C4-2B (cell line): Measurements from ENCODE around the gene ARHGAP10.

ENCODE experiments used
- H3K27ac ChIP-seq: fragments of 450-650 bp; 2 replicates; pipeline ENCODE4 v1.5.1; 2017
- ZFX ChIP-seq: fragments of 450-650 bp; IDR thresholded peaks from 2 replicates; pipeline ENCODE4 v1.6.1; 2017
- TF ChIP-seq, protein P1 (sequence below): fragments of 450-650 bp; conservative IDR thresholded peaks from 2 replicates; pipeline ENCODE4 v1.5.1; 2017; ENCODE audit warnings: mild to moderate bottlenecking

ARHGAP10 gene

DNA sequence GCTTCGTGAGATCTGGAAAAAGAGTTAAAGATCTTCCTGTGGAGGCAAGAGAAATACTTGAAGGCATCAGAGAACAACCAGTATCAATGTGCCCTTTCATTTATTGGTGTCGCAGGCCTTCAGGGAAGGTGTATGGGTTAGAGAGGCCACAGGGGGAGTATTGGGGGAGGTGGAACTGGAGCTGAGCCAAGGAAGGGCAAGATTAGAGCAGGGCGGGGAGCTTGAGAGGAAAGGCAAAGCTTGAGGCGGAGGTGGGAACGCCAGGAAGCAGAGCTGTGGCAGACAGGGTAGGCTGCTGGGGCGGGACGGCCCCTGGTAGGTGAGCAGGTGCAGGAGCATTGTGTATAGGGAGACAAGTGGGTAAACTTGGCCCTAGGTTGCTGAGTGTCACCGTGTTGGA is 329.9 kb downstream of the ARHGAP10 start:
- no peak overlapping the region for H3K27ac ChIP-seq
- no peak for TF ChIP-seq ZFX
- TF ChIP-seq, protein P1, sequence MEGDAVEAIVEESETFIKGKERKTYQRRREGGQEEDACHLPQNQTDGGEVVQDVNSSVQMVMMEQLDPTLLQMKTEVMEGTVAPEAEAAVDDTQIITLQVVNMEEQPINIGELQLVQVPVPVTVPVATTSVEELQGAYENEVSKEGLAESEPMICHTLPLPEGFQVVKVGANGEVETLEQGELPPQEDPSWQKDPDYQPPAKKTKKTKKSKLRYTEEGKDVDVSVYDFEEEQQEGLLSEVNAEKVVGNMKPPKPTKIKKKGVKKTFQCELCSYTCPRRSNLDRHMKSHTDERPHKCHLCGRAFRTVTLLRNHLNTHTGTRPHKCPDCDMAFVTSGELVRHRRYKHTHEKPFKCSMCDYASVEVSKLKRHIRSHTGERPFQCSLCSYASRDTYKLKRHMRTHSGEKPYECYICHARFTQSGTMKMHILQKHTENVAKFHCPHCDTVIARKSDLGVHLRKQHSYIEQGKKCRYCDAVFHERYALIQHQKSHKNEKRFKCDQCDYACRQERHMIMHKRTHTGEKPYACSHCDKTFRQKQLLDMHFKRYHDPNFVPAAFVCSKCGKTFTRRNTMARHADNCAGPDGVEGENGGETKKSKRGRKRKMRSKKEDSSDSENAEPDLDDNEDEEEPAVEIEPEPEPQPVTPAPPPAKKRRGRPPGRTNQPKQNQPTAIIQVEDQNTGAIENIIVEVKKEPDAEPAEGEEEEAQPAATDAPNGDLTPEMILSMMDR, result no peak

GRCh38 chr4:148062301-148062950 is 330.5 kb downstream of the ARHGAP10 start:
- no peak for TF ChIP-seq ZFX
- TF ChIP-seq, protein P1, result no peak
- H3K27ac ChIP-seq, result no peak overlapping the region

DNA sequence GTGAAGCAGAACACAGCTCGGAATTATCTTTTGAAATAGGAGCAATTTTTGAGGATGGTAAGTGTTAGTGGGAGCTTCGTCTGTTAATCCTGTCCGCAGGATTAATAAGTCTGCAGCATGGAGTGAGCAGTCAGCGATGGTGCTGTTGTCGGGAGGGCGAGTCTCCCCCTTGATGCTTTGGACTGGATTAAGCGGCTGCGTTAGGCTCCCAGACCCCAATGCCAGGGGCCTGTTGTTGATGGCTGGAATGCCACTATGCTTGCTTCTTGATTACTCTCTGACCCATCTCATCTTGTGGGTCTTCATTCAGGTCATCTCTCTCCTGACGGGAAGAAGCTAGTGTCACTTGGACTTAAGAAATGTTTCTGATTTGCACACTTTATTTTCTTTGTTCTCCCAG is 332.6 kb downstream of the ARHGAP10 start:
- H3K27ac ChIP-seq, result no peak overlapping the region
- TF ChIP-seq, protein P1, result no peak
- no peak for TF ChIP-seq ZFX

GRCh38 chr4:148065075-148065474 is 333.2 kb downstream of the ARHGAP10 start:
- no peak overlapping the region for H3K27ac ChIP-seq
- TF ChIP-seq, protein P1, result no peak
- TF ChIP-seq ZFX, result no peak

DNA sequence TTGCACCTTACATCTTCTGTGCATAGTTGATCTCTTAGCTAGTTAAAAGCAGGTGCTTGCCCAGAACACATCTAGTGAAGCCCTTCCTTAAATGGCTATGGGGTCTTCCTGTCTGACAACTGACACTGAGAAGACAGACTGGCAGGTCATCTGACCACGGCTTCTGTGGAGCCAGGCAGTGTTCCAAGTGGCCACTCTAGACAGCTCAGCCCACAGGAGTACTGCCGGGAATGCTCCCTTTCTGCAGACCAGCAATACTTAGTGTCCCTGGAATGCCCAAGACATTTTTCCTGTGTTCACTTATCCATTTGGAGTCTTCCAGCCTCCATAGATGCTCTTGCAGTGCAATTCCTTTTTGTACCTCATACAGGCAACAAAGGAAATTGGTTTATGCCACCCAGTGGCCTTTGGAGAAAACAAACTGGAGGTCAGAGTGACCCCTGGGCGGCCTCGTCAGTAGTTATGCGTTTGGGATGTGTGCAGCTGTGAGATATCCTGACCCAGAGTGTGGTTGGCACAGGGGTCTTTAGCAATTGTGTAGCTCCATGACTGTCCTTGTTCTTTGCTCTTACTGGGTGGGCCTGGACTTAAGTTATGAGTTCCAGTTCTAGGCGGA is 335.5 kb downstream of the ARHGAP10 start:
- TF ChIP-seq, protein P1, result no peak
- no peak for TF ChIP-seq ZFX
- no peak overlapping the region for H3K27ac ChIP-seq

DNA sequence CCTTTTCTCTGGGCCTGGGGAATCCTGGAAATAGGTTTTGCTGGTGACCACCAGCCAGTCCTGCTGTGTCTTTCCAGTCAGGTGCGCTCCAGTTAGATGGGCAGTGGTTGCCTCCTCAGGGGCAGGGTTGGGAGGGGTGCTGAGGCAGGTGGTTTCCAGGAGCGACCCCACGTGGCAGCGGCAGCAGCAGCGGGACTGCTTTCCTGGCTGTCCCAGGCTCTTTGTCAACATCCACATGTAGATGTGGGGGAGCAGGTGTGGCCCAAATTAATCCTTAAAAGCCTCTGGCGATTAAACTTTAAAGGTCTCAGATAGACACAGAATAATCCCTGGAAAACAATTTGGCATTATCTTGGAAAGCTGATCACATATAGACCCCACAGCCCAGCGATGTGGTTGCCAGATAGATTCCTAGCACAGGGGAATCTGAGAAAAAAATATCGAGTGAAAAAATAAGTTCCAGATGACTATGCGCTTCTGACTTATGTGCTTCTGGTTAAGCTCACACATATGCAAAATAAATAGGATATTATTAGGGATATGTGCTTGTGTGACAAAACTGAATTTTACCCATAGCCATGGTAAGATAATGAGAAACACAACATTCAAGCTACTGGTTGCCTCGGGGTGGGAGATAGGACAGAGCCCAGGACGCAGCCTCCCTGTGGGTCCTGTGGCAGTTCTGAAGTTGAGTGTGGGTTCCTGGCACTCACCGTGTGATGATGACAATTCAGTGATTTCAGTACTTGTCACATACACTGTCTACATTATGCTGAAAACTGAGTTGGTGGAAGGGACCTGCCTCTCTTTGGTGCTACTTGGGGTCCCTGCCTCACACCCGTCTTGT is 336.4 kb downstream of the ARHGAP10 start:
- no peak overlapping the region for H3K27ac ChIP-seq
- TF ChIP-seq ZFX, result no peak
- TF ChIP-seq, protein P1, result no peak
